Measurements from ENCODE around the gene NR6A1.

DNA sequence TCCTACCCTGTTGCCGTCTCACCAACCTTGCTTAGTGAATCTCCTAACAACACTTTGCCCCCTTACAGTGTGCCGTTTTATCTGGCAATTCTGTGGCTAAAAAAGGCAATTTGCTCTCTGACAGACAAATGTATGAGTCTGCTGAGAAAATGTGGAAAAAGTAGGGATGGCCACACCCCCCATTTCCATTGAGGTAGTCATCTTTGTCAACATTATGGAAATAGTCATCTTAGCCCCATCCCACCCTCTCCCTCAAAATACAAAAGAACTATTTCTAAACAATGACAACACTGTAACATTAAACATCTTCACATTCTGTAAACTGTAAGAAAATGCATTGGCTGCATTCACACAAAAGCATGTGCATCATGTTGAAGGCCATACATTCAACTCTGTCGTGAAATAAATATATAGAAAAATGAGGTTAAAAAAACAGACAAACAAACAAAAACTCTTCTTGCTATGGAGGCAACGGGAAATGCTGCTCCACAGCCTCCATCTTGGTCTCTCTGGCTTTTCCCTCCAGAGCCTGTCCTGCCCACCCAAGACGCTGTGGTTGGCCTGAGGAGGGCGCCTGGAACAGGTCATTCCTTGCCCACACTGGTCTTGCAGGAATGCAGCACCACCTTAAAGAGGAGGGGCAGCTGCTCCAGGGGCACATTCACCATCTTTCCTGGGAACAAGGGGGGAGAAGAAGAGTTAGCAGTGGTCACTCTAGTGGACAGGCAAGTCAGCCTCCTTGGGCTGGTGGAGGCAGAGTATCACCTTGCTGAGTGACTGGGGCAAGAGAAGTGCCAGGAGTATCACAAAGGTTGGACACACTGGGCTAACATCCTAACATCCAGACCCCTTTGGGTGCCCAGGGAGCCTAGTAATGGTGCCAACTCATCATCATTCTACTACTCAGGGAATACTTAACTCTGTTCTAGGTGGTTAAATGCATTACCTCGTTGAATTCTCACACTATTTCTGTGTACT, 248.7 kb downstream of the NR6A1 start:
- TF ChIP-seq, protein P1, sequence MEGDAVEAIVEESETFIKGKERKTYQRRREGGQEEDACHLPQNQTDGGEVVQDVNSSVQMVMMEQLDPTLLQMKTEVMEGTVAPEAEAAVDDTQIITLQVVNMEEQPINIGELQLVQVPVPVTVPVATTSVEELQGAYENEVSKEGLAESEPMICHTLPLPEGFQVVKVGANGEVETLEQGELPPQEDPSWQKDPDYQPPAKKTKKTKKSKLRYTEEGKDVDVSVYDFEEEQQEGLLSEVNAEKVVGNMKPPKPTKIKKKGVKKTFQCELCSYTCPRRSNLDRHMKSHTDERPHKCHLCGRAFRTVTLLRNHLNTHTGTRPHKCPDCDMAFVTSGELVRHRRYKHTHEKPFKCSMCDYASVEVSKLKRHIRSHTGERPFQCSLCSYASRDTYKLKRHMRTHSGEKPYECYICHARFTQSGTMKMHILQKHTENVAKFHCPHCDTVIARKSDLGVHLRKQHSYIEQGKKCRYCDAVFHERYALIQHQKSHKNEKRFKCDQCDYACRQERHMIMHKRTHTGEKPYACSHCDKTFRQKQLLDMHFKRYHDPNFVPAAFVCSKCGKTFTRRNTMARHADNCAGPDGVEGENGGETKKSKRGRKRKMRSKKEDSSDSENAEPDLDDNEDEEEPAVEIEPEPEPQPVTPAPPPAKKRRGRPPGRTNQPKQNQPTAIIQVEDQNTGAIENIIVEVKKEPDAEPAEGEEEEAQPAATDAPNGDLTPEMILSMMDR (IDR thresholded peaks at IDR 0.05): no peak
- no peak for TF ChIP-seq POLR2AphosphoS5 (IDR thresholded peaks at IDR 0.05)
- TF ChIP-seq POLR2A (IDR thresholded peaks at IDR 0.05): no peak
